HCT116 (cell line): ENCODE results near the gene DRAXIN.

ENCODE experiments used
- CTCF ChIP-seq, 3 experiments: fragments of 200-600 bp in 1 of 3; sonication (generic) in 1 of 3; IDR thresholded peaks in 2 of 3; conservative IDR thresholded peaks in 1 of 3; 2 replicates each; pipeline ENCODE4 v1.5.1; 2012 to 2017; ENCODE audit warnings: low read depth in 2 of 3, low read length in 2 of 3, antibody characterized with exemption in 1 of 3, borderline replicate concordance in 1 of 3, control low read depth in 1 of 3, mild to moderate bottlenecking in 1 of 3, mixed read lengths in 1 of 3, mixed run types in 1 of 3, moderate library complexity in 1 of 3; ENCODE audit not compliant: insufficient read depth in 1 of 3
- EZH2 ChIP-seq: fragments of 200-600 bp; sonication (generic); IDR thresholded peaks from 2 replicates; pipeline ENCODE4 v1.6.1; 2017; ENCODE audit warnings: antibody characterized with exemption, mixed run types
- POLR2A ChIP-seq: IDR thresholded peaks from 2 replicates; pipeline ENCODE4 v1.7.0; 2011; ENCODE audit warnings: borderline replicate concordance; ENCODE audit not compliant: insufficient read depth, insufficient read length; ENCODE audit errors: extremely low read depth
- RAD21 ChIP-seq: IDR thresholded peaks from 2 replicates; pipeline ENCODE4 v1.6.1; 2012; ENCODE audit warnings: low read depth, mild to moderate bottlenecking
- SIN3A ChIP-seq: IDR thresholded peaks from 2 replicates; pipeline ENCODE4 v1.6.1; 2012; ENCODE audit warnings: low read depth
- SP1 ChIP-seq: IDR thresholded peaks from 2 replicates; pipeline ENCODE4 v1.6.1; 2012; ENCODE audit warnings: low read depth

DNA sequence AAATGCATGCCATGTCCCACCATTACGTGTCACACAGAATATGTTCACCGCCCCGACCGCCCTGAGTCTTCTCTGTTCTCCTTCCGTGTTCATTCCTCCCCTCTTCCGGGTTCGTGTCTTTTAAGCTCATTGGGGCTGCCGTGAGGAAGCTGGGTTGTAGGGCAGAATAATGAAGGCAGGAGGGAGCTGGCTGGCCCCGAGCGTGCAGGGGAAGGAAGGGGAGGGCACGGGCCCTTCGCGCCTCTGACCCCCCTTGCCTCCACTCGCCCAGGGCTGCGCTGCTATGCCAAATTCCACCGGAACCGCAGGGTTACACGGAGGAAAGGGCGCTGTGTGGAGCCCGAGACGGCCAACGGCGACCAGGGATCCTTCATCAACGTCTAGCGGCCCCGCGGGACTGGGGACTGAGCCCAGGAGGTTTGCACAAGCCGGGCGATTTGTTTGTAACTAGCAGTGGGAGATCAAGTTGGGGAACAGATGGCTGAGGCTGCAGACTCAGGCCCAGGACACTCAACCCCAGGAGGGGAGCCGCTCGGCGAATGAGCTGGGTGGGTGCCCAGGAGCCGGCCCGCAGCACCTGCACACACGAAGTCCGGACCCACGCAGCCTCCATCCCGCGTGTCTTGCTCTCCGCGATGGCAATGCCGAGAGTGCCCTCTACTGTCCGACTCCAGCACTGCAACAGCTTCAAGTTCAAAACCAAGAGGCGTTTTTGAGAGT, 28.0 kb downstream of the DRAXIN start:
- TF ChIP-seq RAD21 (peak; percentile 99), SIN3A (no peak), SP1 (no peak), POLR2A (no peak), EZH2 (no peak), CTCF (IDR thresholded peaks at IDR 0.05 in 2 of 3, conservative IDR thresholded peaks at IDR 0.05 in 1 of 3; ENCODE audit: borderline replicate concordance in 1 of 3, insufficient read depth in 1 of 3, low read depth in 2 of 3, low read length in 2 of 3) (peak; percentile 91 to 98 (median 97))
